SK-N-SH treated with all-trans-retinoic acid at 6 μM for 48 hours (cell line): Measurements from ENCODE around the gene PRDM4.
A peak's percentile ranks its signal among the peaks of the same experiment; 100 is the strongest.

Experiments used
- ATAC-seq: fragments of 200-7000 bp; cut with Tn5 transposase; 3 replicates; pipeline ENCODE4 v1.9.1; 2020; ENCODE audit warnings: mild to moderate bottlenecking, moderate library complexity
- BACH2 ChIP-seq: fragments of 250-450 bp; sonication (Bioruptor Pico); IDR thresholded peaks from 2 replicates; pipeline ENCODE4 v1.9.0; 2021; ENCODE audit warnings: mild to moderate bottlenecking, borderline replicate concordance
- CREB5 ChIP-seq: fragments of 250-450 bp; sonication (Bioruptor Pico); IDR thresholded peaks from 2 replicates; pipeline ENCODE4 v1.5.1; 2020; ENCODE audit warnings: low read depth, mild to moderate bottlenecking, moderate library complexity
- CSDC2 ChIP-seq: fragments of 250-450 bp; sonication (Bioruptor Pico); IDR thresholded peaks from 2 replicates; pipeline ENCODE4 v1.5.0; 2020; ENCODE audit warnings: mild to moderate bottlenecking, moderate library complexity
- CSRNP3 ChIP-seq: fragments of 250-450 bp; sonication (Bioruptor Pico); IDR thresholded peaks from 2 replicates; pipeline ENCODE4 v1.5.1; 2021; ENCODE audit warnings: mild to moderate bottlenecking, moderate library complexity
- ESRRG ChIP-seq: fragments of 250-450 bp; sonication (Bioruptor Pico); IDR thresholded peaks from 2 replicates; pipeline ENCODE4 v1.6.1; 2021; ENCODE audit warnings: mild to moderate bottlenecking
- GLIS3 ChIP-seq: fragments of 250-450 bp; sonication (Bioruptor Pico); IDR thresholded peaks from 2 replicates; pipeline ENCODE4 v1.5.0; 2020; ENCODE audit warnings: mild to moderate bottlenecking, moderate library complexity
- ISL1 ChIP-seq: fragments of 250-450 bp; sonication (Bioruptor Pico); IDR thresholded peaks from 2 replicates; pipeline ENCODE4 v2.1.2; 2022; ENCODE audit warnings: mild to moderate bottlenecking, moderate library complexity
- OSR1 ChIP-seq: fragments of 250-450 bp; sonication (Bioruptor Pico); IDR thresholded peaks from 2 replicates; pipeline ENCODE4 v1.8.0; 2022; ENCODE audit warnings: moderate library complexity, mild to moderate bottlenecking, inconsistent platforms
- PATZ1 ChIP-seq: fragments of 250-450 bp; sonication (Bioruptor Pico); IDR thresholded peaks from 2 replicates; pipeline ENCODE4 v1.8.0; 2020; ENCODE audit warnings: mild to moderate bottlenecking, moderate library complexity, borderline replicate concordance
- POU6F1 ChIP-seq: fragments of 250-450 bp; sonication (Bioruptor Pico); IDR thresholded peaks from 2 replicates; pipeline ENCODE4 v1.8.0; 2021; ENCODE audit warnings: low read depth, mild to moderate bottlenecking, moderate library complexity, borderline replicate concordance
- RARB ChIP-seq: fragments of 250-450 bp; sonication (Bioruptor Pico); IDR thresholded peaks from 2 replicates; pipeline ENCODE4 v1.8.0; 2021; ENCODE audit warnings: mild to moderate bottlenecking, moderate library complexity
- SNAI2 ChIP-seq: fragments of 250-450 bp; sonication (Bioruptor Pico); IDR thresholded peaks from 2 replicates; pipeline ENCODE4 v1.5.0; 2020; ENCODE audit warnings: mild to moderate bottlenecking, moderate library complexity
- TCF4 ChIP-seq: fragments of 250-450 bp; sonication (Bioruptor Pico); IDR thresholded peaks from 2 replicates; pipeline ENCODE4 v1.8.0; 2021; ENCODE audit warnings: mild to moderate bottlenecking, moderate library complexity, borderline replicate concordance
- TOX ChIP-seq: fragments of 250-450 bp; sonication (Bioruptor Pico); IDR thresholded peaks from 2 replicates; pipeline ENCODE4 v1.8.0; 2021; ENCODE audit warnings: mild to moderate bottlenecking, moderate library complexity, borderline replicate concordance
- TSHZ2 ChIP-seq: fragments of 250-450 bp; sonication (Bioruptor Pico); IDR thresholded peaks from 2 replicates; pipeline ENCODE4 v1.5.0; 2020; ENCODE audit warnings: mild to moderate bottlenecking, moderate library complexity
- ZFP3 ChIP-seq: fragments of 250-450 bp; sonication (Bioruptor Pico); IDR thresholded peaks from 2 replicates; pipeline ENCODE4 v1.5.0; 2020; ENCODE audit warnings: mild to moderate bottlenecking, moderate library complexity
- ZNF565 ChIP-seq: fragments of 450-650 bp; formaldehyde crosslinking; conservative IDR thresholded peaks from 2 replicates; pipeline ENCODE4 v1.5.0; 2020; ENCODE audit warnings: low read depth, mild to moderate bottlenecking, moderate library complexity
- ZNF70 ChIP-seq: fragments of 450-650 bp; formaldehyde crosslinking; IDR thresholded peaks from 2 replicates; pipeline ENCODE4 v1.5.0; 2020; ENCODE audit warnings: mild to moderate bottlenecking, moderate library complexity
- ZNF8 ChIP-seq: fragments of 450-650 bp; formaldehyde crosslinking; IDR thresholded peaks from 2 replicates; pipeline ENCODE4 v1.5.0; 2020; ENCODE audit warnings: mild to moderate bottlenecking, moderate library complexity

PRDM4 gene

GRCh38 chr12:107704041-107704440 lies 56.9 kb downstream of the PRDM4 start:
- ATAC-seq = no peak
- no peak for TF ChIP-seq POU6F1 (CRISPR knock-in tag)
- no peak for TF ChIP-seq PATZ1 (CRISPR knock-in tag)
- no peak for TF ChIP-seq CSRNP3 (CRISPR knock-in tag)
- TF ChIP-seq TOX (CRISPR knock-in tag) = no peak
- no peak for TF ChIP-seq ISL1 (CRISPR knock-in tag)

GRCh38 chr12:107702106-107702505 lies 58.8 kb downstream of the PRDM4 start:
- TF ChIP-seq TOX (CRISPR knock-in tag) (no peak), OSR1 (no peak), TCF4 (CRISPR knock-in tag) (no peak), ISL1 (CRISPR knock-in tag) (no peak), ESRRG (no peak)
- TF ChIP-seq, all 23 proteins: peak for 0
- no peak for ATAC-seq

GRCh38 chr12:107695772-107696171 lies 65.2 kb downstream of the PRDM4 start:
- peak; percentile 56; the same call in 2 of the 3 replicates for ATAC-seq

- ATAC-seq = peak; percentile 94
- TF ChIP-seq CSRNP3 (CRISPR knock-in tag) (no peak), SNAI2 (CRISPR knock-in tag) (no peak), TCF4 (CRISPR knock-in tag) (no peak), ESRRG (no peak), ZNF8 (CRISPR knock-in tag) (no peak), TSHZ2 (CRISPR knock-in tag) (no peak), ISL1 (CRISPR knock-in tag) (no peak), ZNF565 (CRISPR knock-in tag) (no peak), RARB (no peak), PATZ1 (CRISPR knock-in tag) (no peak), ZNF70 (CRISPR knock-in tag) (no peak), GLIS3 (CRISPR knock-in tag) (no peak), TOX (CRISPR knock-in tag) (no peak), ZFP3 (CRISPR knock-in tag) (no peak), BACH2 (no peak), CSDC2 (CRISPR knock-in tag) (no peak), OSR1 (no peak), CREB5 (CRISPR knock-in tag) (no peak)
These were observed 75.3 kb downstream of the PRDM4 start, which contains the start of gene PWP1 for GRCh38 chr12:107685360-107686248. Gene PWP1 (plus strand): TSS chr12:107685799. CDS start chr12:107685900, 101 bp downstream.
